NOMO-1 treated with dmso at 0.1 percent for 144 hours (cell line): Measurements from ENCODE around the gene NTN5.

Experiments
- DNase-seq: peaks from one replicate; lab custom pipeline; 2025; ENCODE audit not compliant: unreplicated experiment; lab: John Stamatoyannopoulos, UW

Gene NTN5

DNA sequence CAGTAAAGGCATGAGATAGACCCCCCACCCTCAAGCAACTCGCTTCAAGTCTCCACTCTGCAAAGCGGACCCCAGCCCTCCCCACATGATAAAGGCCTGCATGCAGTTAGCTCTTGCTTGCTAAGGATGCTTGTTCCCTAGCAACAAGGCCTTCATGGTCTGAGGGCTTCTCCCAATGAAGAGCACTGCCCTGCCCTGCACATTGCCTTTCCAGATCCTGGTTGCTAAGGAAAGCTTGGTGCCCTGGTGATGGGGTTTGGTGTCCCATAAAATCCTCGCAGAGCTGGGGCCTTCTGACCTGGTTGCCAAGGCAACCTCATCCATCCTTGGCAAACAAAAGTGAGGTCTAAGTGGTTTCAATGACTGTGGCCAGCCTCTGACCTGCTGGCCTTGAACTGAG lies 41.6 kb downstream of the NTN5 start:
- DNase-seq = no peak

- no peak for DNase-seq
These were observed 42.3 kb downstream of the NTN5 start for GRCh38 chr19:48630296-48631063.

DNA sequence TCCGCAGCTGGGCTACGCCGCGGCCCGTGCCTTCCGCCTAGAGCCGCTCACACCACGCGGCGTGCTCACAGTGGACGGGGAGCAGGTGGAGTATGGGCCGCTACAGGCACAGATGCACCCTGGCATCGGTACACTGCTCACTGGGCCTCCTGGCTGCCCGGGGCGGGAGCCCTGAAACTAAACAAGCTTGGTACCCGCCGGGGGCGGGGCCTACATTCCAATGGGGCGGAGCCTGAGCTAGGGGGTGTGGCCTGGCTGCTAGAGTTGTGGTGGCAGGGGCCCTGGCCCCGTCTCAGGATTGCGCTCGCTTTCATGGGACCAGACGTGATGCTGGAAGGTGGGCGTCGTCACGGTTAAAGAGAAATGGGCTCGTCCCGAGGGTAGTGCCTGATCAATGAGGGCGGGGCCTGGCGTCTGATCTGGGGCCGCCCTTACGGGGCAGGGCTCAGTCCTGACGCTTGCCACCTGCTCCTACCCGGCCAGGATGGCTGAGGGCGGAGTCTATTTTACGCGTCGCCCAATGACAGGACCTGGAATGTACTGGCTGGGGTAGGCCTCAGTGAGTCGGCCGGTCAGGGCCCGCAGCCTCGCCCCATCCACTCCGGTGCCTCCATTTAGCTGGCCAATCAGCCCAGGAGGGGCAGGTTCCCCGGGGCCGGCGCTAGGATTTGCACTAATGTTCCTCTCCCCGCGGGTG lies 43.1 kb downstream of the NTN5 start:
- DNase-seq = no peak

- DNase-seq = no peak
These were observed 43.6 kb downstream of the NTN5 start for GRCh38 chr19:48629297-48629598.

GRCh38 chr19:48628486-48629296 lies 44.1 kb downstream of the NTN5 start:
- no peak for DNase-seq

GRCh38 chr19:48627865-48628314 lies 44.9 kb downstream of the NTN5 start:
- DNase-seq = no peak

- DNase-seq = no peak
These were observed 45.5 kb downstream of the NTN5 start for GRCh38 chr19:48627201-48627864.

GRCh38 chr19:48625891-48626327 lies 46.9 kb downstream of the NTN5 start:
- DNase-seq = no peak

- no peak for DNase-seq
These were observed 47.8 kb downstream of the NTN5 start for GRCh38 chr19:48624791-48625723.

- no peak for DNase-seq
These were observed 48.7 kb downstream of the NTN5 start for GRCh38 chr19:48624067-48624594.

- no peak for DNase-seq
These were observed 49.2 kb downstream of the NTN5 start for GRCh38 chr19:48623556-48624066.

DNA sequence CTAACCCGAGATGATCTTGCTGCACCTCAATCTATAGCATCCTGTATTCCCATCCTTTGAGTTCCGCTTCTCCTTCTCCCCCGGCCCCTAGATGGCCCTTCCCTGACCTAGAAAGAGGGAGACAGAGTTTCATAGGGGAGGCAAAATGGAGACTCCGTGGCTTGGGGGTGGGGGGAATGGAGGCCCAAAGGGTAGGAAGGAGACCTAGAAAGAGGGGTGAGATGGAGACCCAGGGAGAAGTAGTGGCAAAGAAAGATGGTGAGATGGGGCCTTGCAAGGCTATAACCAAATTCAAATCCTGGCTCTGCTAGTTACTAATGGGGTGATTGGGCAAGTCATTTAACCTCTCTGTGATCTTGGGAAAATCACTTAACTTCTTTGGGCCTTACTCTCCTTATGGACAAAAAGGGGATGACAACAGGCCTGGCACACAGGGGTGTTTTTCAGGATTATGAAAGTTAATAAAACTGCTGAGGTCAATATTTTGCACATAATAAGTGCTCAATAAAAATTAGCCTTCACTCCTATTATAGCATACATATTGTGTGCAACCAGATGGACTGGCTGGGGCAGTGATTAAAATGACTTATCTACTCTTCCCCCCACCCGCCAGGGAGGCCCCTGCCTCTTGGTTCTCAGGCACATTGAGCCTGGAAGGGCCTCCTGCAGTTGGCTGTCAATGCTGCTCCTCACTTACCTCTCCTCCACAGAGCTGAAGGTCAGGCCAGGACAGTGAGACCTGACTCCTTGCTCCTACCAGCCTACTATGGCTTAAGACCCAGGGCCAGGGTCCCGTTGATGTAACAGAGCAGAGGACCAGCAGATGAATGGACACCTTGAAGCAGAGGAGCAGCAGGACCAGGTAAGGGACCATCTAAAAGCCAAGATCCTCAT lies 52.9 kb downstream of the NTN5 start:
- no peak for DNase-seq

GRCh38 chr19:48618916-48619691 lies 53.7 kb downstream of the NTN5 start, which contains the start of the genes RPL18 and SPHK2:
TSS of gene RPL18 (minus strand) at chr19:48619178. CDS start at chr19:48619143, 35 bp downstream.
TSS of gene SPHK2 (plus strand) at chr19:48619506. CDS start at chr19:48620515, 1,009 bp downstream.
- DNase-seq = peak; percentile 99

- no peak for DNase-seq
These were observed 54.4 kb downstream of the NTN5 start for GRCh38 chr19:48618278-48618915.

- no peak for DNase-seq
These were observed 55.5 kb downstream of the NTN5 start for GRCh38 chr19:48617146-48617937.

DNA sequence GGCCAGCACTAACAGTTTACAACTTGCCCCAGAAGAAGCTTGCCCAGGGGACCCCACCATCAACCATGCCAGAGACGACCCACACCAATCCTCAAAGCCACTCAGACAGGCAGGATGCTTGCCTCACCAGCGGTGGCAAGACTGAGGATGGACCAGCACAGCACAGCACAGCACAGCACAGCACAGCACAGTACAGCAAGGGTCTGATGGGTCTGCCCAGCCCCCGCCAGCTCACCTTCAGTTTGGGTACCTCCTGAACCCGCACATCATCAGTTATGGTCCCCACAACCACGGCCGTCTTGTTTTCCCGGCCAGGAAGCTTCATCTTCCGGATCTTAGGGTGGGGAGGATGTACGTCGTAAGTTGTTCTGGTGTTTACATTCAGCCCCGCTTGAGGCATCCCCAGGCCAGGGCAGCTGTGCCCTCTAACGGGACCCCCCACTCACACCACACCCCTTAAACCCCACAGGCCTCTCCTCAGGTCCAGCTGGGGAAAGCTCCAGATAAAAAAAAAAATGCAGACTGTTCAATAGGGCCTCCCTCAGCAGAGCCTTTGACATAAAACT lies 56.2 kb downstream of the NTN5 start:
- no peak for DNase-seq
